GM23248 (cell line): ENCODE results near the gene NCL. TPM values are rescaled to one million over a fixed set of nuclear protein-coding genes. Genes with fewer than 3 reads are reported as not detected.

Experiments
- DNase-seq: peaks from one replicate; pipeline ENCODE4 v3.0.0-alpha.2; 2015
- H2AFZ ChIP-seq: fragments of 200-600 bp; sonication (generic); 2 replicates; pipeline ENCODE4 v1.6.1; 2016; ENCODE audit warnings: antibody characterized with exemption
- H3F3A ChIP-seq: fragments of 200-600 bp; sonication (generic); 2 replicates; pipeline ENCODE4 v1.6.1; 2016; ENCODE audit warnings: mild to moderate bottlenecking, antibody characterized with exemption, mixed run types; ENCODE audit not compliant: insufficient read depth
- H3K27ac ChIP-seq: fragments of 200-600 bp; sonication (generic); 2 replicates; pipeline ENCODE4 v1.5.1; 2016; ENCODE audit warnings: mild to moderate bottlenecking
- H3K27me3 ChIP-seq: fragments of 200-600 bp; sonication (generic); replicated peaks from 2 replicates; pipeline ENCODE4 v1.6.1; 2016; ENCODE audit warnings: mild to moderate bottlenecking; ENCODE audit not compliant: insufficient read depth
- H3K36me3 ChIP-seq: fragments of 200-600 bp; sonication (generic); 2 replicates; pipeline ENCODE4 v1.6.1; 2016; ENCODE audit warnings: low read depth, mild to moderate bottlenecking
- H3K4me1 ChIP-seq: fragments of 200-600 bp; sonication (generic); 2 replicates; pipeline ENCODE4 v1.6.1; 2016; ENCODE audit warnings: mild to moderate bottlenecking; ENCODE audit not compliant: insufficient read depth
- H3K4me2 ChIP-seq: fragments of 200-600 bp; sonication (generic); one replicate; pipeline ENCODE4 v1.6.1; 2016; ENCODE audit warnings: mild to moderate bottlenecking; ENCODE audit not compliant: unreplicated experiment
- H3K4me3 ChIP-seq: fragments of 200-600 bp; sonication (generic); 2 replicates; pipeline ENCODE4 v1.5.1; 2016; ENCODE audit warnings: mild to moderate bottlenecking
- H3K79me2 ChIP-seq: fragments of 200-600 bp; sonication (generic); 2 replicates; pipeline ENCODE4 v1.6.1; 2016; ENCODE audit warnings: mild to moderate bottlenecking; ENCODE audit not compliant: insufficient read depth
- H3K9ac ChIP-seq: fragments of 200-600 bp; sonication (generic); 2 replicates; pipeline ENCODE4 v1.6.1; 2016; ENCODE audit warnings: mild to moderate bottlenecking
- H3K9me2 ChIP-seq: fragments of 200-600 bp; sonication (generic); 2 replicates; pipeline ENCODE4 v1.6.1; 2016; ENCODE audit warnings: mixed run types, mild to moderate bottlenecking, moderate library complexity; ENCODE audit not compliant: insufficient read depth
- H3K9me3 ChIP-seq: fragments of 200-600 bp; sonication (generic); one replicate; pipeline ENCODE4 v1.6.1; 2017; ENCODE audit warnings: low read depth
- H4K20me1 ChIP-seq: fragments of 200-600 bp; sonication (generic); 2 replicates; pipeline ENCODE4 v1.6.0; 2016; ENCODE audit not compliant: insufficient read depth
- EZH2 ChIP-seq: fragments of 200-600 bp; sonication (generic); IDR thresholded peaks from 2 replicates; pipeline ENCODE4 v1.6.1; 2018; ENCODE audit warnings: antibody characterized with exemption, mild to moderate bottlenecking; ENCODE audit not compliant: insufficient read depth, poor library complexity, severe bottlenecking
- EZH2phosphoT487 ChIP-seq: fragments of 200-600 bp; sonication (generic); IDR thresholded peaks from 2 replicates; pipeline ENCODE4 v1.6.1; 2018; ENCODE audit warnings: antibody characterized with exemption, moderate library complexity, mild to moderate bottlenecking, low read depth; ENCODE audit not compliant: insufficient read depth
- WGBS, 2 experiments: methylation state at CpG; one replicate each; pipeline ENCODE4 v1.1.6; 2015 to 2017; ENCODE audit warnings: low lambda C conversion rate in 2 of 2, low coverage in 1 of 2; ENCODE audit errors: missing lambda C conversion rate in 2 of 2; 5-methylcytosine and 5-hydroxymethylcytosine counted together
- in situ Hi-C: fragments of 300-500 bp; cut with MboI; formaldehyde crosslinking; loops from 2 replicates; pipeline ENCODE4 v1.15.0; 2020
- polyA plus RNA-seq: library from polyadenylated mRNA; unstranded; fragments of >200 nt; fragmentation: Nextera tagmentation; extraction: Ambion mirVana; gene quantifications from 2 replicates; pipeline ENCODE4 v1.2.1, GENCODE V29; 2016
- total RNA-seq: library from RNA; depleted of rRNA; stranded (reverse); fragments of >200 nt; shearing (Covaris generic); gene quantifications from 2 replicates; pipeline ENCODE4 v1.2.3, GENCODE V29; 2014

The NCL gene
- total and polyA plus RNA-seq, 2 experiments from 2014 or later: 147 to 412 TPM

DNA sequence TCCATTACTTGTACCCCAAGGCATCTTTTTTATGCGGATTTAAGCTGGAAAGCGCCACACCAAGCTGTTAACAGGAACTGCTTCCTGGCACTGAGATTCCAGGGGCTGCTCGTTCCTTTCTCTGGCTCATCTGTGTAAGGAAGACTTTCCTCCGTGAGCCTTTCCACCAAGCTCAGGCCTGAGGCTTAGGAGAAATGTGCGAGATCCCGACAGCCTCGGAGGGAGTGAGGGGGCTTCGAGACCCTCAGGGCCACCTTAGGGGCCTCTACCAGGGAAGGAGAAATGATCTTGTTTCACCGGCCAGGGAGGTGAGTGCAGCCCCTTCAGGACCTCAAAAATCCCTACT, 51.7 kb downstream of the NCL start:
- TF ChIP-seq EZH2phosphoT487 (no peak), EZH2 (no peak)
- no peaks in the 10 kb centered on the region for H3K9me2 ChIP-seq
- WGBS, 2 experiments: 25 to 31% methylated on average over 9 of the region's 9 CpGs
- peak overlapping the region; percentile 85 for H2AFZ ChIP-seq
- no peaks in the 10 kb centered on the region for H3K9me3 ChIP-seq
- no peak for DNase-seq
- no peaks in the 10 kb centered on the region for H3K4me1 ChIP-seq
- peak overlapping the region; percentile 73 for H3K4me3 ChIP-seq
- no peaks in the 10 kb centered on the region for H4K20me1 ChIP-seq
- peak overlapping the region; percentile 78 for H3K4me2 ChIP-seq
- peaks cover 8% of the 10 kb centered on the region; the same call in 1 of the 2 replicates for H3F3A ChIP-seq
- H3K27me3 ChIP-seq: 0 out of 2 replicates have a peak, but pooled peaks cover 4% of the 10 kb centered on the region
- no peak overlapping the region for H3K27ac ChIP-seq
- H3K9ac ChIP-seq: no peak overlapping the region; the same call in 1 of the 2 replicates
- H3K36me3 ChIP-seq: no peaks in the 10 kb centered on the region
- in situ Hi-C loops: loop anchor here (25.0 kb wide), 1 partner anchor 300 kb away; no protein-coding TSS in a partner anchor
- H3K79me2 ChIP-seq: no peaks in the 10 kb centered on the region

DNA sequence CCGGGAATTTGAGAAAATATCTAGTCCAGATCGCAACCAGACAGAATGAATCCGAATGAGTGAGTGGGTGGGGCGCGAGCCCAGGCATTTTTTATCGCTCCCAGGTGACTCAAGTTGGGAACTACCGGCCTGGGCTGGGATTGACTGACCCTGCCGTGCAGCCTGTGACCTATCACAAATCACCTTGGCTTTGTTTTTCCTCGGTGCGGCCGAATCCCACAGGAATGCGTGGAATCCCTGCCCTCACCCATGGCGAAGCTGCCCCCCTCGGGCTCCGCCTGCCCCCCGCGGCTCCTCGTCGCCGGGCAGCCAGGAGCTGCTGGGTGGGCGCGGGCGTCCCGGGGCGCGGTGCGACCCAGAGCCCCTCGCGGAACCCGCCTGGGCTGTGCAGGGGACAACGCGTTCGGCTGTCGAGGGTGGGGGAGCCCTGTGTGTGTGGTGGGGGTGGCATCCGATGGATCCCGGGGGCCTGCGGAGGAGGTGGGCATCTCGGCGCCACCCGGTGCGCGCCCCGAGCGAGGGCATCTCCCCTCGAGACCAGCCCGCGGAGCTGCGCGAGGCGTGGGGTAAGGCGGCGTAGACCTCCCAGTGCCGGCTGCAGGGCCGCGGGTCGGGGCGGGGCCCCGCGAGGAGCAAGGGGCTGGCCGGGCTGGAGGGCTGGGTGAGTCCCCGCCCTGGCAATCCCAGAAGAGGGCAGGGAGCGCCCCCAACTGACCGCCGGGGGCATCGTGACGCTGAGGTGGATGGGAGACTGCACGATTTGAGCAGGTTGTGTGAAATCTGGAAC, 52.3 kb downstream of the NCL start:
- Histone ChIP-seq H3K79me2 (no peaks in the 10 kb centered on the region), H3K4me1 (no peaks in the 10 kb centered on the region), H3K9me3 (no peaks in the 10 kb centered on the region), H3K9me2 (no peaks in the 10 kb centered on the region), H3K4me2 (peak overlapping the region; percentile 78), H4K20me1 (no peaks in the 10 kb centered on the region), H3K36me3 (no peaks in the 10 kb centered on the region), H3K9ac (peak overlapping the region; percentile 70), H3K4me3 (peak overlapping the region; percentile 73), H3K27me3 (0 out of 2 replicates have a peak, but pooled peaks cover 4% of the 10 kb centered on the region), H3K27ac (no peak overlapping the region), H2AFZ (peak overlapping the region; percentile 85), H3F3A (peaks cover 8% of the 10 kb centered on the region; the same call in 1 of the 2 replicates)
- in situ Hi-C loops: loop anchor here (25.0 kb wide), 1 partner anchor 300 kb away; no protein-coding TSS in a partner anchor
- TF ChIP-seq EZH2 (no peak), EZH2phosphoT487 (no peak)
- 7 to 8% methylated on average over 40 to 57 of the region's 67 CpGs for WGBS, 2 experiments
- peak; percentile 89 for DNase-seq

DNA sequence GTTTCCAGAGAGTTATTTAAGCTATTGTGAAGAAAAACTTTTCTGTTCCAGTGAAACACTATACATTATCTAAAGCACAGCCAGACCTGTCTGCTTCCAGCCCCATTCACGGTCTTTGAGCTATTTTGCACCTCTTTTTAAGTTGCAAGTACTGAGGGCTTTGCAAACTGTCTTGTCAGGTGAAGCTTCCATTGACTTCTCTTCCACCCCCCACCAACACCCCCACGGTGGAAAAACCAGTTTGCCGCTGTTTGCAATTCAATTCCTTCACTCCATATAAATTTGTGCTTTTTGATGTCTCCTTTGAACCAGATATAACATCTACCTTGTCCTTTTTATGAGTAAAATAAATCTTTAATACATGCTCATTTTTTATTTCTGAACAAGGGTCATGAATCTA, 53.0 kb downstream of the NCL start:
- Histone ChIP-seq H3K9ac (no peak overlapping the region), H3K27ac (no peak overlapping the region)

DNA sequence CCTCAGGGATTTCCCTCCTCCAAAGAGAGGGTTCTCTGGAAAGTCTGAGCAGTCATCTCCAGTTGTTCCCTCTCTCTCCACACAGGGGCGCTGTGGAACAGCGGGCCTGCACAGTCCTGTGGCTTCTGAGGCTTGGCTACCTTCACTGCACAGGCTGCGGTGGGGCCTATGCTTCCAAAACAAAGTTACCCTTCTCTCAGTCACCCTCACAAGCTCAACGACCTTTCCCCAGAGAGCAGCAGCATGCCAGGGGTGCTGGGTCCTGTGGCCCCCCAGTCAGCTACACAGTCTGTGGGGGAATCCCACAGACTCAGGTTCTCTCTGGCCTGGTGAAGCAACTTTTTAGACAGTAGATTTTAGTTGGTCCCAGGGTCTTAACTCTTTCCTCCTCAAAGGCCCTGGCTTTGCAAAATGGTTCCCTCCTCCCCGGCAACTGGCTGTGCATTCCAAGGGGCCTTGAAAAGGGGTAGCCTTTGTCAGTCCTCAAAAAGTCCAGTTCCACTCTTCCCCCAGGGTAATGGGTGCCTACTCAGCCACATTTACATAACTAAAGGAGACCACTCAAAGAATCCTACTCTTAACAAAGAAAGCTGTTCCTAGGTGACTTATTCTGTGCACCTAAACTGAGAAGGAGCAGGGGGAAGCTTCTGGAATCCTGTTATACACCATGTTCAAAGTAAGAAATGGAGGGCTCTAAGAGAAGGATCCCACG, 53.8 kb downstream of the NCL start:
- H3K27ac ChIP-seq: no peak overlapping the region
- no peak overlapping the region for H2AFZ ChIP-seq
- H3K79me2 ChIP-seq: no peaks in the 10 kb centered on the region
- TF ChIP-seq EZH2phosphoT487 (no peak), EZH2 (no peak)
- H3K27me3 ChIP-seq: 0 out of 2 replicates have a peak, but pooled peaks cover 4% of the 10 kb centered on the region
- DNase-seq: no peak
- H3K9me3 ChIP-seq: no peaks in the 10 kb centered on the region
- H4K20me1 ChIP-seq: no peaks in the 10 kb centered on the region
- no peak overlapping the region for H3K9ac ChIP-seq
- H3F3A ChIP-seq: peaks cover 8% of the 10 kb centered on the region; the same call in 1 of the 2 replicates
- H3K4me3 ChIP-seq: no peak overlapping the region
- no peak overlapping the region for H3K4me2 ChIP-seq
- H3K4me1 ChIP-seq: peaks cover 5% of the 10 kb centered on the region
- in situ Hi-C loops: loop anchor here (25.0 kb wide), 1 partner anchor 298 kb away; no protein-coding TSS in a partner anchor
- 67 to 68% methylated on average over 6 of the region's 6 CpGs for WGBS, 2 experiments
- H3K9me2 ChIP-seq: no peaks in the 10 kb centered on the region
- no peaks in the 10 kb centered on the region for H3K36me3 ChIP-seq

More for the DNA sequence above, 53.0 kb downstream of the NCL start:
- no peak for DNase-seq
- no peak overlapping the region for H3K4me3 ChIP-seq
- H3K9me2 ChIP-seq: no peaks in the 10 kb centered on the region
- H2AFZ ChIP-seq: no peak overlapping the region
- 67 to 71% methylated on average over 3 of the region's 3 CpGs for WGBS, 2 experiments
- peaks cover 1% of the 10 kb centered on the region for H3K4me1 ChIP-seq
- H4K20me1 ChIP-seq: no peaks in the 10 kb centered on the region
- no peak overlapping the region for H3K4me2 ChIP-seq
- no peaks in the 10 kb centered on the region for H3K36me3 ChIP-seq
- in situ Hi-C loops: loop anchor here (25.0 kb wide), 1 partner anchor 299 kb away; no protein-coding TSS in a partner anchor
- H3F3A ChIP-seq: peaks cover 8% of the 10 kb centered on the region; the same call in 1 of the 2 replicates
- no peaks in the 10 kb centered on the region for H3K9me3 ChIP-seq
- no peaks in the 10 kb centered on the region for H3K79me2 ChIP-seq
- H3K27me3 ChIP-seq: 0 out of 2 replicates have a peak, but pooled peaks cover 4% of the 10 kb centered on the region
- no peak for TF ChIP-seq EZH2
- TF ChIP-seq EZH2phosphoT487: no peak
